ENCODE data around the gene THRB. TPM values are rescaled to one million over a fixed set of nuclear protein-coding genes. Genes with fewer than 3 reads are reported as not detected.

THRB gene
- 32.8 TPM for total RNA-seq
- long read RNA-seq, full-length matches to known transcripts, result 4 of 10 reads
- long read RNA-seq, partial matches to known transcripts, result 1 of 10 reads
- long read RNA-seq, other reads (novel, unspliced or antisense), result 5 of 10 reads

DNA sequence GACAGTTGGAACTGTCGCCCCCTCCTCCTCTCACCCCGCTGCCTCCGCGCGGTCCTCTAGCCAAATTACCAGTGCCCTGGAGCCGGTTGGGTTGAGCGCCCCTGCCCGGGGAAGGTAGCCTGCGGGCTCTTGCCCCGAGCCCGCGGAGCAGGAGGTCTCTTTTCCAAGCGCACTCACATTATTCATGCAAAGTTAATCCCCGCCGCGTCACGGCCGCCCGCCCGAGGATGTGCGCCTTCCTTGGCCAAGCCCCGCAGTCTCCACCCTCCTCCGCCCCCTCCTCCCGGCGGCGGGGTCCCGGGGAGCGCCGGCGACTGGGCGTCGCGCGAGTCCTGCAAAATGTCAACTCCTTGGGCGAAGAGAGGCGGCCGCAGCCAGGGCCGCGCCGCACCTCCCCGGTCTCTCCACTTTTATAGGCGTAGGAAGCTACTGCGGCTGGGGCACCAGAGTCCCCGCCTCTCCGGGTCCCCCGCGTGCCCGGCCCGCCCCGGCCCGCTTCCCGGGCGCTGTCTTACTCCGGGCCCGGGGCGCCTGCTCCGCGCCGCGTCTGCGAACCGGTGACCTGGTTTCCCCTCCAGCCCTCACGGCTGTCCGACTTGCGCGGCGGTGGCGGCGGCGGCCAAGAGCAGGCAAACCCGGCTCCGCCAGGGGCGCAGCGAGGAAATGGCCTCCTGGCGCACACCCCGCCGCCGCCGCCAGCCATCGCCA is at the start of gene THRB:
Gene THRB, minus strand, starts transcription at position 233 of the 708 bp plus-strand sequence.
- peaks cover 64% of the 10 kb centered on the region for H3K4me1 ChIP-seq
- H3K4me3 ChIP-seq, result peak within 1 kb of the TSS; percentile 80
- intact Hi-C loops (cut with micrococcal nuclease), result loop anchor here (10.0 kb wide), 1 partner anchor 230 kb away; no protein-coding TSS in a partner anchor
- peaks cover 21% of the 10 kb centered on the region for H3K27me3 ChIP-seq (ENCODE audit: low read depth)
- TF ChIP-seq, protein P1, sequence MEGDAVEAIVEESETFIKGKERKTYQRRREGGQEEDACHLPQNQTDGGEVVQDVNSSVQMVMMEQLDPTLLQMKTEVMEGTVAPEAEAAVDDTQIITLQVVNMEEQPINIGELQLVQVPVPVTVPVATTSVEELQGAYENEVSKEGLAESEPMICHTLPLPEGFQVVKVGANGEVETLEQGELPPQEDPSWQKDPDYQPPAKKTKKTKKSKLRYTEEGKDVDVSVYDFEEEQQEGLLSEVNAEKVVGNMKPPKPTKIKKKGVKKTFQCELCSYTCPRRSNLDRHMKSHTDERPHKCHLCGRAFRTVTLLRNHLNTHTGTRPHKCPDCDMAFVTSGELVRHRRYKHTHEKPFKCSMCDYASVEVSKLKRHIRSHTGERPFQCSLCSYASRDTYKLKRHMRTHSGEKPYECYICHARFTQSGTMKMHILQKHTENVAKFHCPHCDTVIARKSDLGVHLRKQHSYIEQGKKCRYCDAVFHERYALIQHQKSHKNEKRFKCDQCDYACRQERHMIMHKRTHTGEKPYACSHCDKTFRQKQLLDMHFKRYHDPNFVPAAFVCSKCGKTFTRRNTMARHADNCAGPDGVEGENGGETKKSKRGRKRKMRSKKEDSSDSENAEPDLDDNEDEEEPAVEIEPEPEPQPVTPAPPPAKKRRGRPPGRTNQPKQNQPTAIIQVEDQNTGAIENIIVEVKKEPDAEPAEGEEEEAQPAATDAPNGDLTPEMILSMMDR (IDR thresholded peaks at IDR 0.05; ENCODE audit: borderline replicate concordance), result peak; percentile 56
- no peaks in the 10 kb centered on the region for H3K36me3 ChIP-seq
- H3K27ac ChIP-seq (replicated peaks), result peak within 1 kb of the TSS; percentile 95
- DNase-seq, result peak; percentile 79
- H3K9me3 ChIP-seq (replicated peaks), result no peaks in the 10 kb centered on the region

- no peaks in the 10 kb centered on the region for H3K27me3 ChIP-seq (ENCODE audit: low read depth)
- no peak overlapping the region for H3K27ac ChIP-seq (replicated peaks)
- intact Hi-C loops (cut with micrococcal nuclease), result no loop called here
- TF ChIP-seq, protein P1 (IDR thresholded peaks at IDR 0.05; ENCODE audit: borderline replicate concordance), result no peak
- no peak overlapping the region for H3K4me3 ChIP-seq
- H3K9me3 ChIP-seq (replicated peaks), result no peaks in the 10 kb centered on the region
- H3K36me3 ChIP-seq, result no peaks in the 10 kb centered on the region
- DNase-seq, result no peak
- H3K4me1 ChIP-seq, result peaks cover 32% of the 10 kb centered on the region
These were observed 47.3 kb upstream of the THRB start for GRCh38 chr3:24541935-24542334.

DNA sequence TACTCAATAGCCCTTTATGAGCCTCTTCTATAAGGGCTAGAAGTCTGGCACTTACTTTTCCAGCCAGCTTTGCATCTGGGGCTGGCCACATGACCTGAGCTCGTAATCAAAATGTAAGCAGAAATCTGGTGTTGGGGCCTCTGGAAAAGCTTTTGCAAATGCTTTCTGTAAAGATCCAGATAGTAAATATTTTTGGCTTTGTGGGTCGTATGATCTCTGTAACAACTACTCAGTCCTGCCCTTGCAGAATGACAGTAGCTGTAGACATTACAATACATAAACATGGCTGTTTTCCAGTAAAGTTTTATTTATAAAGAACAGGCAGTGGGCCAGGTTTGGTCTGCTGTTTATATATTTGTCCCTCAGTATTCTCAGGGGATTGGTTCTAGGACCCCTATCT is 46.2 kb upstream of the THRB start:
- no peaks in the 10 kb centered on the region for H3K9me3 ChIP-seq (replicated peaks)
- DNase-seq, result no peak
- no peak overlapping the region for H3K4me3 ChIP-seq
- H3K27me3 ChIP-seq (ENCODE audit: low read depth), result no peaks in the 10 kb centered on the region
- TF ChIP-seq, protein P1 (IDR thresholded peaks at IDR 0.05; ENCODE audit: borderline replicate concordance), result no peak
- H3K36me3 ChIP-seq, result no peaks in the 10 kb centered on the region
- intact Hi-C loops (cut with micrococcal nuclease), result no loop called here
- peaks cover 24% of the 10 kb centered on the region for H3K4me1 ChIP-seq
- no peak overlapping the region for H3K27ac ChIP-seq (replicated peaks)

DNA sequence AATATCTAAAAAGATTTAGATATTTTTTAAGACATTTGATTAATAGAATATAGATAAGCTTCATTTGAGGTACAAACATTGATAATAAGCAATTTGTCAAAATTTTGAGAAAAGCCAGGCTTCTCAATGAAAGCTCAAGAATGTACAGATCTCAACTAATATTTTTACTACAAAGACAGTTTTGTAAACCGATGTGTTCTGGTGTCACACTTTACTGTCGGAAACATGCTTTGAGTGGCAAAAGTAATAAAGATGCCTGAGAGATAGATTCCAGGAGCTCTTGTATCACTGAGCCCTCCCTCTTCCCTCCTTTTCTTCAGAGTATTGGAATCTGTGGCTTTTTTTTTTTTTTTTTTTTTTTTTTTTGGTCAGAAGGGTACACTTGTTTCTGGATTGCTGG is 45.0 kb upstream of the THRB start:
- Histone ChIP-seq H3K4me1 (peaks cover 19% of the 10 kb centered on the region), H3K27ac (replicated peaks) (peak overlapping the region; percentile 60), H3K4me3 (no peak overlapping the region), H3K36me3 (no peaks in the 10 kb centered on the region), H3K9me3 (replicated peaks) (no peaks in the 10 kb centered on the region), H3K27me3 (ENCODE audit: low read depth) (no peaks in the 10 kb centered on the region)
- intact Hi-C loops (cut with micrococcal nuclease), result no loop called here
- TF ChIP-seq, protein P1 (IDR thresholded peaks at IDR 0.05; ENCODE audit: borderline replicate concordance), result no peak
- DNase-seq, result no peak

DNA sequence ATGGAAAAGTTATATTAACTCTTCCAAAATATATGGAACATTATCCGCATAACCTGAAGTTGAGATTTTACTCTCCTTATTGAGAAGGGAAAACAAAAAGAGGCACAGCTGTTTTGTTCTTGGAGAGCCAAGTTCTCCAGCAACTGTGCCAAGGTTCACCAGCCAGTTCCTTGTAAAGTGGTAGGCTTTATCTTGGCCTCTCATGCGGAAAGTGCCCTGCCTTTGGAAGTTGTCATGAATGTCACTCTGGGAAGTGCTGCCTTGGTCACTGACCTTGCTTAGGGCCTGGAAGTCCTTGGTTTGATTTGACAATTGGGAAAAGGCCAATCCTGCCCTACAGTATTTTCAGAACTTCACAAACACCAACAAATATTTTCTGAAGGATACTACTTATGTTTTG is 44.2 kb upstream of the THRB start:
- intact Hi-C loops (cut with micrococcal nuclease), result no loop called here
- no peaks in the 10 kb centered on the region for H3K27me3 ChIP-seq (ENCODE audit: low read depth)
- TF ChIP-seq, protein P1 (IDR thresholded peaks at IDR 0.05; ENCODE audit: borderline replicate concordance), result no peak
- H3K36me3 ChIP-seq, result no peaks in the 10 kb centered on the region
- H3K4me1 ChIP-seq, result peaks cover 19% of the 10 kb centered on the region
- peak; percentile 36 for DNase-seq
- no peak overlapping the region for H3K4me3 ChIP-seq
- no peaks in the 10 kb centered on the region for H3K9me3 ChIP-seq (replicated peaks)
- peak overlapping the region; percentile 60 for H3K27ac ChIP-seq (replicated peaks)
